ENCODE results near the gene CCDC40.

- no peak for TF ChIP-seq POLR2A (IDR thresholded peaks at IDR 0.05)
- no peak for TF ChIP-seq CTCF (IDR thresholded peaks at IDR 0.05)
- no peak for TF ChIP-seq POLR2AphosphoS5 (IDR thresholded peaks at IDR 0.05)
Observed at GRCh38 chr17:80060644-80061043, 24.2 kb downstream of the CCDC40 start.
